ENCODE results near the gene GREB1.

The GREB1 gene

GRCh38 chr2:11581797-11582611 is 48.2 kb downstream of the GREB1 start:
- no peak for DNase-seq

DNA sequence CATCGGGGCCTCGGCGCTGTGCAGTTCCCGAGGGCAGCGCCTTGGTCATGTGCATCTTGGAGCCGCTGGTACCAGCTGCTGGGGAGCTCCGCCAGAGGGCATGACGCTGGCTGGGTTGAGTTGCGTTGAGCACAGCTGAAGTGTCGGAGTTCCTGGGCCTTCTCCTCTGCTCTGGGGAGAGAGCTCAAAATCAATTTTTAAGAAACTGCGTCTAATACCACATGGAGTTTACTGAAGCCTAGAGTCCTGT is 48.7 kb downstream of the GREB1 start:
- no peak for DNase-seq

- peak; percentile 68 for DNase-seq
Observed at GRCh38 chr2:11582862-11583752, 49.3 kb downstream of the GREB1 start.

DNA sequence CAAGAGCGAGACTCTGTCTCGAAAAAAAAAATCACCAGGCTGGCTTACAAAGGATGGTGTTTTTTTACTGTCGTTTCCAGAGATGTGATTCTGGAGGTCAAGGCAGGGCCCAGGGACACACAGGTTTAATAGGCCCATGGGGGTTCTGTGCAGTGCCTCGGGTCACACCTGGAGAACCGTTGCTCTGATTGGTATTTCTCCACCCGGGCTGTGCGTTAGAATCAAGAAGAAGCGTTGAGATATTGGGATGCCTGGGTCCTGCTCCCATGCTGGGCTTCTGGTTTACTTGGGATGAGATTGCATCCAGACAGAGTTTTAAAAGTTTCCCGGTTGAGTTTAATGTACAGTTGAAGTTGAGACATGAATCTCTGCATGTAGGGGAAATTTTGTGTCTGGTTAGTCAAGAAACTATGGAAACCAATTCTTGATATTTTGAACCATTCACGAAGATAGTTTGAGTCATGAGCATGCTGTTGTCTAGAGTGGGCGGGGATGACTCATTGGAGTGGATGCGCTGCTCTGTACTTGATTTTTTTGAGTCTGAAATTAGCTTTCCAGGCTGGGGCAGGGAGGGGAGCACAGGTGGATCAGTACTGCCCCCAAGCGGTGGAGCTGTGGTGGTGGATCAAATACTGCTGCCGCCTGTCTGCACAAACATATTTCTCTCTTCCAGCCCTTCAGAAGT is 50.1 kb downstream of the GREB1 start:
- DNase-seq: peak; percentile 78

- DNase-seq: no peak
Observed at GRCh38 chr2:11584525-11585056, 50.7 kb downstream of the GREB1 start.

DNA sequence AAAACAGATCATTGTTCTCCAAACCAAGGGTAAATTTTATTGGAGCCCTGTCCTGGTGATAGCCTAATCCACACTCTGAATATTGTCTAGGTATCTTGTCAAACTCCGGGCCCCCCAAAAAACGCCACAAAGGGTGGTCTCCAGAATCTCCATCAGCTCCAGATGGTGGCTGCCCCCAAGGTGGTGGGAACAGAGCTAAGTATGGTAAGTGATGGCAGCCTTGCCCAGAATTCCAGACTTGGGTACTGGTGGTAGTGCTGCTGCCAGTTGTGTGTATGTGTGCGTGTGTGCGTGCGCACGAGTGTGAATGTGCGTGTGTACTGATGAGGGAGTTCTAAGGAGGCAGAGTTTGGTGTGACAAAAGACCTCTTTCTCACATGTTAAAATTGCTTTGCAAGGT is 51.2 kb downstream of the GREB1 start:
- DNase-seq: no peak

DNA sequence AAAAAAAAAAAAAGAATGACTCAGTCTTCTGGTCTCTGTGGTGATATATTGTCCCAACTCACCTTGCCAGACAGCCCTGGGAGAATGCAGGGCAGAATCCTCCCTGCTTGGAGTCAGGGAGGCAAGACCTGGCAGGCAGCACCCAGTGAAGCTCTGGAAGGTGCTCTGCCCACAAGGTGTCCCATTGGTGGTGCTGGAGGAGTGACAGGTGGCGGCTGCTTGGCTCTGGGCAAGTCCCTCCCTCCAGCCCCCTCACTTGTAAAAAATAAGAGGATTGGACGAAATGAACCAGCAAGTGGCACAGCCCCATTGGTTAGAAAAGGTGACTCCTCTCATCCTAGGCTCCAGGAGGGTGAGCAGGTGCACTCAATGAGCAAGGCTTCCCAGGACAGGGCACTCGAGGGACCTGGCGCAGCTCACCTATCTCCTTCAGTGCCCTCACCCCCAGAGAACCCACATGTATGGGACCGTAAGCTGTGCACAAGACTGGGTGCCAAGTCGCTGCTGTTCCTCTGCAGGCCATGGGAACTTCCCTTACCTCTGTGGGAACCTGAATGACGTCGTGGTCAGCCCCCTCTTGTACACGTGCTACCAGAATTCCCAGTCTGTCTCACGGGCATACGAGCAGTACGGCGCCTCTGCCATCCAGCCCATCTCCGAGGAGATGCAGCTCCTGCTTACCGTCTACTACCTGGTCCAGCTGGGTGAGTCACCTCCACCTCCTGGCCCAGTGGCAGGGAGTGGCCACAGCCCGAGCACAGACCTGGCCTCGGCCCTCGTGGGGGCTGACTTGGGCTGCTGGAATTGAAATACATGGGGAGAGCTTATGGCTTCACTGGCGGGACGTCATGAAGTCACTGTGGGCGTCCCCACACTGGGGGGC is 54.6 kb downstream of the GREB1 start:
- DNase-seq: no peak

DNA sequence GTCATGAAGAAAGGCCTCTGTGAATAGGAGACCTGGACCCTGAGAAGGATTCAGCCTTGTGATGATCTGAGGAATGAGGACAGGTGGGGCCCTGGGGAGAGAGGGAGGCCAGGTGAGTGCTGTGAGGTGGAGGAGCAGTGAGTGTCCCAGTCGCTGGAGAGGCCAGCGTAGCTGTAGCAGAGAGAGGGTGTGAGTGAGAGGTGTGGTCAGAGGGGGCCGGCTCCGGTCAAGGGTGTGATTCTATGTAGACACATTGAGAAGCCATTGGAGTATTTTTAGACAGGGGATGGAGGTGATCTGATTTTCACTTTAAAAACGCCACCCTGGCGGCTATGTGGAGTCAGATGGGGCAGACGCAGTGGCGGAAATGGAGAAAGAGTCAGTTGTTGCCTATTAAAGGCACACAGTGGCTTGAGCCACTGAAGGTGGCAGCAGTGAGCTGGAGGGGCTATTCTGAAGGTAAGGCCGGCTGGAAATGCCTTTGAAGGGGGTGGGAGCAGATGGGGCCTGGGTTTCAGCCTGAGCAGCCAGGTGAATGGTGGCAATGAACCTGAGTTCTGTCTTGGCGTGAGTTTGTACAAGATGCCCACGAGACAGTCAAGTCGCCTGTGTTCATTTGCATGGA is 55.6 kb downstream of the GREB1 start:
- DNase-seq: no peak

DNA sequence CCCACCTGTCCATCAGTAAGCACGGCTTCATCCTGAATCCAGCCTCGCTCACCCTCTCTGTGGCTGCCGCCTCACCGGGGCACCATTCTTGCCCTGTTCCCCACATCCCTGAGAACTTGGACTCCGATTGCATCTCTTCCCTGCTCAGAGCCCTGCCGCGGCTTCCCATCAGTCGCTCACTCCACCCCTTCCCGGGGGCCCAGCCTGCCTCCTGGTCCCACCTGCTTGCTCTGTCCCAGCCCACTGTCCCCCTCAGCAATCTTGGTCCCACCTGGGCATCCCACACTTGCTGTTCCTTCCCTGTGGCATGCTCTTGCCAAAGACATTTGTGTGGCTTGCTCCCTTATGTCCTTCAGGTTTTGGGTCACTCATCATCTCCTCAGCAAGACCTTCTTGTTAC is 56.3 kb downstream of the GREB1 start:
- no peak for DNase-seq

DNA sequence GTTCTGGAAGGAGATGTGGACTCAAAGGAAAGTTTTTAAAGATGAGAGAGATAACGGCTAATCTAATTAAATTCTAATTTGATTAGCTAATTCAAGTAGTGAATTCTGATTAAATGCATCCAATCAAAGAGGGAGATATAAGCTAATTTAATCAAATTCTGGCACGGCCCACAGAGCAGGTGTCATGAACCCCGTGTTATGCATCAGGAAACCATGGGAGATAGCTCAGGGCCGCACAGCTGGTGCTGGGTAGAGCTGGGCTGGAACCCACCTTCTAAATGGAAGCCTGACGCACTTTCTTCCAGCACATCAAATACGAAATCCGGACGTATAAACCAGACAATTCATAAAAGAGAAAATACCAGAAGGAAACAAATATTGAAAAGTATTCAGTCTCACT is 57.2 kb downstream of the GREB1 start:
- no peak for DNase-seq

DNA sequence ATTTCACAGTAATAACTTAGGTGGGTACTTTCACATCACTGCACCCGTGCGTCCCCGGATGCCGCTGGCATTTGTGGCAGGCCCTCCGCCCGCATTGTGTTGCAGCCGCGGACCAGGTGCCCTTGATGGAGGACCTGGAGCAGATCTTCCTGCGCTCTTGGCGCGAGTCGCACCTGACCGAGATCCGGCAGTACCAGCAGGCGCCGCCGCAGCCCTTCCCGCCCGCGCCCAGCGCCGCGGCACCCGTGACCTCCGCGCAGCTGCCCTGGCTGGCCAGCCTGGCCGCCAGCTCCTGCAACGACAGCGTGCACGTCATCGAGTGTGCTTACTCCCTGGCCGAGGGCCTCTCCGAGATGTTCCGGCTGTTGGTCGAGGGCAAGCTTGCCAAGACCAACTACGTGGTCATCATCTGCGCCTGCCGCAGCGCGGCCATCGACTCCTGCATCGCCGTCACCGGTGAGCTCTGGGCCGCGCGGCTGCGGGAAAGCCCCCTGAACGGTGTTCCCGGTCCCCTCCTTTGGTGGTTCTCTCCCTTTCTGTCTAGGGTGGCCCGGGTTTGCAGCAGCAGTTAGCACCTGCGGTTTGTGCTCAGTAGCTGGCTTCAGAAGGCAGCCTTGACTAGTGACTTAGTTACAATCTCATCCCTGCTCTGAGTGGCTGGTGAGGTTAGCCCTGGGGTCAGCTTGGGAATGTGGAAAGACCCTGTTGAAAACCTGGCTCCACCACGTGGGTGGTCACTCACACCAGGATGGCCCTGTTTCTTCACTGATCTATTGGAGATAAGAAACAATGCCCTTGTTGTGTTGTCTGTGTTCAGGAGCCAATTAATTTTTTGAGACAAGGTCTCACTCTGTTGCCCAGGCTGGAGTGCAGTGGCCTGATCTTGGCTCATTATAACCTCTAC is 59.1 kb downstream of the GREB1 start:
- no peak for DNase-seq

- no peak for DNase-seq
Observed at GRCh38 chr2:11596801-11597200, 63.0 kb downstream of the GREB1 start.

GRCh38 chr2:11597538-11598225 is 63.8 kb downstream of the GREB1 start:
- DNase-seq: no peak

GRCh38 chr2:11598228-11598731 is 64.4 kb downstream of the GREB1 start:
- no peak for DNase-seq

DNA sequence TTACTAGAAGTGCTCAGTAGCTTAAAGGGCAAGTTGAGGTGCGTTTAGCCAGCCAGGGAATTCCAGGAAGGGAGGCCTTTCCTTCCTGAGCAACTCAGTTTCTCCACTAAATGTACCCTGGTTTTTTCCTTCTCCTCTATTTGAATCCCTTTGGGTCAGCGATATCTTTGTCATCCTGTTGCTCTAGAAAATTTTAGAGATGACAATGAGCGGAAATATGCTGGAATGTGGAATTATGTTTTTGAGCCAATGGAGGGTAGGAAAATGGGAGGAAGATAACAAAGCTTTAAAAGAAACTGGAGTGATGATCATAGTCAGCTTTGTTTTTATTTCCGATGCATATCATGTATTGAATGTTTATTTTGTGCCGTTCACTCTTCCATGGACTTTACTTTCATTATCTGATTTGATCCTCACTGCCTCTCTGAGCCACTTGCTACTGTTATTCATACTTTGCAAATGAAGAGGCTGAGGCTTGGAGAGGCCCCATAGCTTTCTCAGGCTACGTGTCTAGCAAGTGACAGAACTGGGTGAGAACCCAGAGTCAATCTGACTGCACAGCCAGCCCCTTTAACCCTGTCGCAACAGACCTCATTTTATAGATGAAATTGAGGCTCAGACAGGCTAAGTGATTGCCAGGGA is 68.8 kb downstream of the GREB1 start:
- DNase-seq: no peak

GRCh38 chr2:11610624-11611242 is 76.9 kb downstream of the GREB1 start:
- DNase-seq: no peak

GRCh38 chr2:11611251-11611650 is 77.4 kb downstream of the GREB1 start:
- no peak for DNase-seq

DNA sequence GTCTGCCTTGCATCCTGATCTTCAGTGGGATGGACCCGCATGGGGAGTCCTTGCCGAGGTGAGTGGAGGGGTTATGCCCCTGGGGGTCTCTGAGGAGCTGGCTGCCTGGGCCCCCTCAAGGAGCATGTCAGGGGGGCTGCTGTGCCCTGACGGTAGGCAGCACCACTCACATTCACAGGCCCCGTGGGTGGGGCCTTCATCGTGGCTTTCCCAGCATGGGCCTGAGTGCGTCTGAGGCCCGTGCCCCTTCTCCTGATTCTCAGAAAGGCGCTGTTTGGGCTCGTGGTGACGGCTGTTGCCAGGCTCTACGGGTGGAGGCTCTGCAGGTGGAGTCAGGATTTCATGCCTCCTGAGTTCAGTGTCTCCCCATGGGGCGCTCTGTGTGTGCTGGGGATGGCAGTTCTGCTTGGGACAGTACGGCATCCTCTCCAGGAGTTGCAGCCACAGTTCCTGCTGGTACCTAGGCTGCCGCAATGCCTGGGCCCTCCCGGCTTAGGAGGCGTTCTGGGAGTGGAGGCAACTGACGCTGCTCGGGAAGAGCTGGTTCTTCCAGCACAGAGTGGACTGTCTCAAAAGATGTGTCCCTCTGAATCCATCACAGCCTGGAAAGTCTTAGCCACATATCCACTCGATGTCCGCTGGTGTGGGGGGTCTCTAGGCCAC is 78.8 kb downstream of the GREB1 start:
- DNase-seq: no peak

DNA sequence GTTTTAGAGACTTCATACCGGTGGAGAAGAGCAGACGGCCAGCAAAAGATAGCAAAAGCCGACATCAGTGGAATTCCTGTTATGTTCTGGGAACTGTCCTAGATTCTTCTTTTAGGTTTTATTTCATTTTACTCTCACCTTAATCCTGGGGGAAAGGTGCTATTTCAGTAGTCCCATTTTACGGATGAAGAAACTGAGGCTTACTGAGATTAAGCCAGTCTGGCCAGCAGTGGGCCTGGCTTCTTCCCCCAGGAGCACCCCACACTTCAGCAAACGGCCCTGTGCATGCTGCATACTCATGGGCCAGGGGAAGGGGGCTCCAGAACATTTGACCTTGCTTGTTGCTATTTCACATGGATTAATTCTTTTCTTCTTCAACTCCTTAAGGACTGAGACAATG is 79.5 kb downstream of the GREB1 start:
- DNase-seq: no peak

Data from activated CD4-positive, CD25-positive, alpha-beta regulatory T cell treated with anti-CD3 and anti-CD28 coated beads, Interleukin-2, amount 50 U/mL, for 72 hours (primary cell).